Fibroblast of pulmonary artery (primary cell): ENCODE results near the gene PIP5K1B.

Experiments used
- DNase-seq: peaks from one replicate; pipeline ENCODE4 v3.0.0-alpha.2; 2010; ENCODE audit warnings: low read depth
- H3K4me3 ChIP-seq: replicated peaks from 2 replicates; pipeline ENCODE4 v1.5.1; 2011; ENCODE audit warnings: low read depth, mild to moderate bottlenecking, control low read depth, low read length, moderate library complexity
- TF ChIP-seq, protein P1 (sequence below): IDR thresholded peaks from 2 replicates; pipeline ENCODE4 v1.5.1; 2011; ENCODE audit warnings: mild to moderate bottlenecking, control low read depth, low read length, inconsistent platforms; ENCODE audit errors: missing control alignments

The PIP5K1B gene

DNA sequence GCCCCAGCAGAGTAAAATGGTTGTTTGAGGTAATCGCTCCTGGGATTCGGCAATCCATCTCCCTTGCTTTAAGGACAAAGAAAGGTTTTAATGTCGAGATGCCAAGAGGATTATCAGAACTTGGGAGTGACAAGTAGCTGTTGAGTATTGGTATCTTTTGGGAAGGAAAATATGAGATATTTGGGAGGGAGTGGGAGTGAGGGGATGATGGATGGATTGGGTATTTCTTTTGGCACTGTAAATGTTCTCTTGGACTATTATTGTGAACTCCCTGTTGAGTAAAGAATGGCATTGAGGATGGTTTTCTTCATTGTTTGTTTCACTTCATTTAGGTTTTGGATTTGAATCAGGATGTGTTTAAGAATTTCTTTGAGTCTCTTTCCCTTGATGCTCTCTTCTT, 86.1 kb downstream of the PIP5K1B start:
- TF ChIP-seq, protein P1, sequence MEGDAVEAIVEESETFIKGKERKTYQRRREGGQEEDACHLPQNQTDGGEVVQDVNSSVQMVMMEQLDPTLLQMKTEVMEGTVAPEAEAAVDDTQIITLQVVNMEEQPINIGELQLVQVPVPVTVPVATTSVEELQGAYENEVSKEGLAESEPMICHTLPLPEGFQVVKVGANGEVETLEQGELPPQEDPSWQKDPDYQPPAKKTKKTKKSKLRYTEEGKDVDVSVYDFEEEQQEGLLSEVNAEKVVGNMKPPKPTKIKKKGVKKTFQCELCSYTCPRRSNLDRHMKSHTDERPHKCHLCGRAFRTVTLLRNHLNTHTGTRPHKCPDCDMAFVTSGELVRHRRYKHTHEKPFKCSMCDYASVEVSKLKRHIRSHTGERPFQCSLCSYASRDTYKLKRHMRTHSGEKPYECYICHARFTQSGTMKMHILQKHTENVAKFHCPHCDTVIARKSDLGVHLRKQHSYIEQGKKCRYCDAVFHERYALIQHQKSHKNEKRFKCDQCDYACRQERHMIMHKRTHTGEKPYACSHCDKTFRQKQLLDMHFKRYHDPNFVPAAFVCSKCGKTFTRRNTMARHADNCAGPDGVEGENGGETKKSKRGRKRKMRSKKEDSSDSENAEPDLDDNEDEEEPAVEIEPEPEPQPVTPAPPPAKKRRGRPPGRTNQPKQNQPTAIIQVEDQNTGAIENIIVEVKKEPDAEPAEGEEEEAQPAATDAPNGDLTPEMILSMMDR: no peak
- DNase-seq: no peak
- no peak overlapping the region for H3K4me3 ChIP-seq

DNA sequence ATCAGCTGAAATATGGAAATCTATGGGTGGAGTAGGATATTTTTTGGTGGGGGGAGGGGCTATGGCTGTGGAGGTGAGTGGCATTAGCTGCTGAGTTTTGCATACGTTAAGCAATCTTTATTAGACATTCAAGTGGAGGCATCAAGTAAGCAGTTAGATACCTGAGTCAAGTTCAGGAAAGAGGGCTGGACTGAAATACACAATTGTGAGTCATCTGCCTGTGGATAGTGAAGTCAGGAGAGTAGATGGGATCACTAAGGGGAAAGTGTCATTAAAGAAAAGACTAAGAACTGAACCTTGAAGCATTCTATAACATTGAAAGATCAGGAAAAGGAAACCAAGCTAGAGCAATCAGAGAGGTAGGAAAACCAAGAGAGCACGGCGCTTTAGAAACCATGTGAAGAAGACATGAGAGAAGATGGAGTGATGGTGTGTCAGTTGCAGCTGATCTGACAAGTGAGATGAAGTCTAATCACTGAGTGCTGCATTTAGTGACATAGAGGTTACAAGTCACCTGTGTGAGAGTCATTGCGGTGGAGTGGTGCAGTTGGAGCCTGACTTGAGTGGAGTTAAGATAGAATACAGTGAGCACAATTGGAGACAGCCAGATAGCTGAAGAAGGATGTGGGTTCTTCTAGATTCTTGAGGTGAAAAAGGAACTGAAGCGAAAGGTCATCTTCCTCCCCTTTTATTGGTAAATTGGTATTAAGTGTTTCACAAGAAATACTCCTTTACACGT, 88.7 kb downstream of the PIP5K1B start:
- DNase-seq: no peak
- no peak overlapping the region for H3K4me3 ChIP-seq
- TF ChIP-seq, protein P1: no peak

DNA sequence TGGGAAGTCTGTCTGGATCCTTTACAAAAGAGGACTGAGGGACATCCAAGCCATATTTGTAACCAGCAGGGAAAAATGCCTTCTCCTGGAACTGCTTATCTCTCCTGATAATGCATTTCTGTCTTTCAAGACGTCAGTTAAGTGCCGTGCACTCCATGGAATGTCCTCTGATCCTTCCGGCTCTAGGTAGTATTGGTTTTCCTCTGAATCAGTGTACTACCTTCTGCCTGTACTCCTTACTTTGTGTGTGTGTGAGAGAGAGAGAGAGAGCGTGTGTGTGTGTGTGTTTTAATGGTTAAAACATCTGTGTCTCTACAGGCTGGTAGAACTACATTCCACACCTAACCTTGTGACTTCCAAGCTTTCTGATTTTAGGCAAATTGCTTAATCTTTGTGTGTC, 89.9 kb downstream of the PIP5K1B start:
- TF ChIP-seq, protein P1: no peak
- DNase-seq: no peak

DNA sequence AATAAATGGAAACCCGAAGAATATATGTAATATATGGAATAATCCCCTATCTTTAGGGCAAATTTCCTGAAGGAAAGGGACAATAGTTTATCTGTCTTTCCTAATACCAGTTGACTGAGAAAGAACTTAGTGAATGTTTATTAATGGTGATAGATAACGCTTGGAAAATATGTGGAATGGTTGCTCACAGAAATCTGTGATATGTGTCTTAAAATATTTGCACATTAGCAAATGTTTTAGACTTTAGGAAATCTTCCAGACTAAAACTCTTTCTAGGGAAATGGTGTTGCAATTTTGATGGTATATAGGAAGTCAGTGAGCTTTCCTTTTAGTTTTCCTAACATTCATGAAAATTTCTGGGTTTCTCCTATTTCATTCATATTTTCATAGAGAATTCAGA, 90.4 kb downstream of the PIP5K1B start:
- H3K4me3 ChIP-seq: no peak overlapping the region
- TF ChIP-seq, protein P1: no peak
- no peak for DNase-seq

More for the DNA sequence above, 89.9 kb downstream of the PIP5K1B start:
- H3K4me3 ChIP-seq: no peak overlapping the region

DNA sequence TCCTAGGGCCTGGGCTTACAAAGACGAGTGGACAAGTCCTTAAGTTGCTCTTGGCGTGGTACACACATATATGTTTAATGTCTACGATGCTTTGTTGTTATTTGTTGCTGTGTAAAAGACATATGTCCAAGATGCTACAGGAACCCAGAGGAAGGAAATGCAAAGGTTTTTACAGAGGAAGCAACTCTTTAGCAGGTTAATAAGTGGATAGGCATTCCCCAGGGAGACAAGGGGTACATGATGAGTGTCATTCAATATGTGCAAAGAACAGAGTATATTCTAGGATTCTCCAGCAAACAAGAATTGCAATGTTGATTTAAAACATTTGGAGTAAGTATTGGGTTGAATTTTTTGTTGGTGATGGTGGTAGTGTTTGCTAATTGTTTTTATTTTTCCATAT, 92.1 kb downstream of the PIP5K1B start:
- TF ChIP-seq, protein P1: no peak
- no peak for DNase-seq
- H3K4me3 ChIP-seq: no peak overlapping the region

DNA sequence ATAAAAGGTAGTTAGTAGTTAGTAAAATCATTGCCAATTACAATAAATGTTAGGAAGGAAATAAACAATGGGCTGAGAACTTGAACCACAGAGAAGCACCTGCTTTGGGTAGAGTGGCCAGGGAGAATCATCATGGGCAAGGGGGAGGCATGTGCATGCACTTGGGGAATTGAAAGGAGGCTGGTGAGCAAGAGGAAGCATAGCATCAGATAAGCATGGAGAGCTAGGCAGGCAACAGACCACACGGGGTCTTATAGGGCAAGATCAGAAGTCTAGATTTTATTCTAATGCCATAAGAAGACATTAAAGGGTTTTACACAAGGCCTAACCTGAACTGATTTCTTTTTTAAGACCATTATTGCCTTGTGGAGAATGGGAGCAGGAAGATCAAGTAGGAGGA, 93.4 kb downstream of the PIP5K1B start:
- no peak for DNase-seq
- TF ChIP-seq, protein P1: no peak

DNA sequence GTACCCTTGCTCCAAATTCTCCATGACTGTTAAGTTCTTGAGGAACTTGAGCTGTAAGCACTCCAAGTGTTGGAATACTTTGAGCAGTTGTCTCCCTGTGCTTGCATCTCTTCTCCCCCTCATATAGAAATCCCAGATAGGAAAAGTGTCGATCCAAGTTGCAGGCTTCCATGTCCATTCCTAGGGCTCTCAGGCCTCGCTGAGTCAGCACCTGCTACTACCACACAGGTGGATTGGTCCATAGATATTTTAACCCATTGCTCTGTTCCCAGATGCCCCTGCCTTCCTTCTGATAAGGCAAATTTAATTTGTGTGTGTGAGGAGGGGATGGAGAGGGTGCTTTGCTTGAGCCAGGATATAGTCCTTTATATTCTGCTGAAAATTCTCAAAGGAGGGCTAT, 95.8 kb downstream of the PIP5K1B start:
- DNase-seq: no peak
- TF ChIP-seq, protein P1: no peak
- H3K4me3 ChIP-seq: no peak overlapping the region

More for the DNA sequence above, 93.4 kb downstream of the PIP5K1B start:
- no peak overlapping the region for H3K4me3 ChIP-seq
